ENCODE measurements around the gene ANKRD66. TPM values are rescaled to one million over a fixed set of nuclear protein-coding genes. Genes with fewer than 3 reads are reported as not detected.

ANKRD66 gene
- total RNA-seq: not detected

- H3K4me1 Mint-ChIP-seq (ENCODE audit: low read depth): no peaks in the 10 kb centered on the region
- no peak within 1 kb of the TSS for H3K27ac Mint-ChIP-seq
- no peak for ATAC-seq
- DNase-seq: no peak
- no peaks in the 10 kb centered on the region for H3K9me3 Mint-ChIP-seq (ENCODE audit: insufficient read depth)
- peaks cover 7% of the 10 kb centered on the region for H3K27me3 Mint-ChIP-seq (ENCODE audit: low read depth)
- POLR2A ChIA-PET: no interaction called here
- no peaks in the 10 kb centered on the region for H3K36me3 Mint-ChIP-seq (ENCODE audit: low read depth)
- no peak within 1 kb of the TSS for H3K4me3 Mint-ChIP-seq
- CTCF ChIA-PET: no interaction called here
Observed at GRCh38 chr6:46746696-46747095, at the start of gene ANKRD66. Gene ANKRD66, plus strand, starts transcription at chr6:46746933. Its CDS starts 5,016 bp downstream, at chr6:46751949.

GRCh38 chr6:46699970-46700369 is 46.8 kb upstream of the ANKRD66 start:
- H3K9me3 Mint-ChIP-seq (ENCODE audit: insufficient read depth): no peaks in the 10 kb centered on the region
- POLR2A ChIA-PET: no interaction called here
- ATAC-seq: no peak
- H3K4me1 Mint-ChIP-seq (ENCODE audit: low read depth): no peaks in the 10 kb centered on the region
- CTCF ChIA-PET: interaction anchor here (0.6 kb wide), 1 partner anchor 192 kb away, joined by 3 read pairs; no protein-coding TSS in a partner anchor
- no peak overlapping the region for H3K4me3 Mint-ChIP-seq
- no peak for DNase-seq
- no peak overlapping the region for H3K27ac Mint-ChIP-seq
- H3K27me3 Mint-ChIP-seq (ENCODE audit: low read depth): peaks cover 11% of the 10 kb centered on the region
- H3K36me3 Mint-ChIP-seq (ENCODE audit: low read depth): no peaks in the 10 kb centered on the region

GRCh38 chr6:46704562-46704961 is 42.2 kb upstream of the ANKRD66 start:
- Mint-ChIP-seq H3K9me3 (ENCODE audit: insufficient read depth) (no peaks in the 10 kb centered on the region), H3K27me3 (ENCODE audit: low read depth) (peaks cover 13% of the 10 kb centered on the region), H3K27ac (no peak overlapping the region), H3K36me3 (ENCODE audit: low read depth) (no peaks in the 10 kb centered on the region), H3K4me1 (ENCODE audit: low read depth) (no peaks in the 10 kb centered on the region), H3K4me3 (no peak overlapping the region)
- POLR2A ChIA-PET: no interaction called here
- ATAC-seq: no peak
- CTCF ChIA-PET: no interaction called here
- no peak for DNase-seq

DNA sequence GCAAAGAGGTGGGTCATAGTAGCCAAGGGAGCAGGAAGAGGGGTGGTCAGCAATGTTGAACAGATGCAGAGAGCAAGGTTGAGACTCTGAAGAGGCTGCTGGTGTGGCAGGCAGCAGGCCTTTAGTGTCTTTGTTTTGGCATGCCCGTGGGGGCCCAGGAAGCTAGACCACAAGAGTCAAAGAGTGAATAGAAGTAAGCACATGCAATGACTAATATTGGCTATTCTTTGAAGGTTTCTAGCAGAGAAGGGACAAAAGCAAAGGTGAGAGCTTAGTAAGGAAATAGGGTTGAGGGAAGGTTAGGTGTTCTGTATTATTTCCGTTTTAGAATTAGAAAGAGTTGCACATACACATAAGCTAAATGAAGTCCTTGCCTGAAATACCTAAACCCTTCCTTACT is 40.3 kb upstream of the ANKRD66 start:
- ChIA-PET CTCF (no interaction called here), POLR2A (no interaction called here)
- no peaks in the 10 kb centered on the region for H3K9me3 Mint-ChIP-seq (ENCODE audit: insufficient read depth)
- DNase-seq: no peak
- H3K27me3 Mint-ChIP-seq (ENCODE audit: low read depth): peaks cover 14% of the 10 kb centered on the region
- no peak overlapping the region for H3K4me3 Mint-ChIP-seq
- H3K36me3 Mint-ChIP-seq (ENCODE audit: low read depth): no peaks in the 10 kb centered on the region
- no peaks in the 10 kb centered on the region for H3K4me1 Mint-ChIP-seq (ENCODE audit: low read depth)
- ATAC-seq: no peak
- H3K27ac Mint-ChIP-seq: no peak overlapping the region

DNA sequence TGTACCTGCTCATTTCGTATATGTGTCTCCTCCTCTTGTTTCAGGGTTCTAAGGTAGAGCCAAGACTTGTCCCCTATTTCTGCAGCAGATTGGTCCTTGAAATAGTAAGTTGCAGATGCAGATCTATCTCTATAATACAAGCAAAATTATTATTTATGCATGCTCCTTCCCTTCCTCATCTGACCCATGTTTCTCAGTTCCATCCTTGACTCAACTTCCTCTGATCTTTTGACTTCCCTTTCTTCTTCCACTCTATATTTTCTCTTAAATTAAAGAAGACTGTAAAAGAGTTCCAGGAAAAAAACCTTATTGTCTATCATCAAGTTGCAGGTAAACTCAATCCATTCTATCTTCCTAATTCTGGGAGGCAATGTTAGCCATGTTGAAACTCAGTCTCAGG is 35.2 kb upstream of the ANKRD66 start:
- DNase-seq (no peak), ATAC-seq (no peak)
- ChIA-PET CTCF (no interaction called here), POLR2A (no interaction called here)
- Mint-ChIP-seq H3K27ac (no peak overlapping the region), H3K4me3 (no peak overlapping the region), H3K4me1 (ENCODE audit: low read depth) (no peaks in the 10 kb centered on the region), H3K9me3 (ENCODE audit: insufficient read depth) (no peaks in the 10 kb centered on the region), H3K36me3 (ENCODE audit: low read depth) (no peaks in the 10 kb centered on the region), H3K27me3 (ENCODE audit: low read depth) (peaks cover 2% of the 10 kb centered on the region)

- Mint-ChIP-seq H3K27me3 (ENCODE audit: low read depth) (peaks cover 6% of the 10 kb centered on the region), H3K27ac (no peak overlapping the region), H3K36me3 (ENCODE audit: low read depth) (no peaks in the 10 kb centered on the region), H3K4me3 (no peak overlapping the region), H3K4me1 (ENCODE audit: low read depth) (no peaks in the 10 kb centered on the region), H3K9me3 (ENCODE audit: insufficient read depth) (no peaks in the 10 kb centered on the region)
- ATAC-seq: no peak
- DNase-seq: no peak
- ChIA-PET CTCF (no interaction called here), POLR2A (no interaction called here)
Observed at GRCh38 chr6:46715141-46715540, 31.6 kb upstream of the ANKRD66 start.

- no peak overlapping the region for H3K27ac Mint-ChIP-seq
- ChIA-PET CTCF (interaction anchor here (0.7 kb wide), 1 partner anchor 84 kb away, joined by 3 read pairs; no protein-coding TSS in a partner anchor), POLR2A (no interaction called here)
- DNase-seq: no peak
- no peak overlapping the region for H3K4me3 Mint-ChIP-seq
- H3K36me3 Mint-ChIP-seq (ENCODE audit: low read depth): no peaks in the 10 kb centered on the region
- no peaks in the 10 kb centered on the region for H3K4me1 Mint-ChIP-seq (ENCODE audit: low read depth)
- H3K9me3 Mint-ChIP-seq (ENCODE audit: insufficient read depth): no peaks in the 10 kb centered on the region
- ATAC-seq: no peak
- peaks cover 12% of the 10 kb centered on the region for H3K27me3 Mint-ChIP-seq (ENCODE audit: low read depth)
Observed at GRCh38 chr6:46719099-46719498, 27.6 kb upstream of the ANKRD66 start.

- no peaks in the 10 kb centered on the region for H3K9me3 Mint-ChIP-seq (ENCODE audit: insufficient read depth)
- ChIA-PET CTCF (no interaction called here), POLR2A (no interaction called here)
- no peak for ATAC-seq
- peaks cover 12% of the 10 kb centered on the region for H3K27me3 Mint-ChIP-seq (ENCODE audit: low read depth)
- no peak overlapping the region for H3K4me3 Mint-ChIP-seq
- no peak overlapping the region for H3K27ac Mint-ChIP-seq
- H3K4me1 Mint-ChIP-seq (ENCODE audit: low read depth): no peaks in the 10 kb centered on the region
- no peaks in the 10 kb centered on the region for H3K36me3 Mint-ChIP-seq (ENCODE audit: low read depth)
- DNase-seq: no peak
Observed at GRCh38 chr6:46720401-46720800, 26.3 kb upstream of the ANKRD66 start.

DNA sequence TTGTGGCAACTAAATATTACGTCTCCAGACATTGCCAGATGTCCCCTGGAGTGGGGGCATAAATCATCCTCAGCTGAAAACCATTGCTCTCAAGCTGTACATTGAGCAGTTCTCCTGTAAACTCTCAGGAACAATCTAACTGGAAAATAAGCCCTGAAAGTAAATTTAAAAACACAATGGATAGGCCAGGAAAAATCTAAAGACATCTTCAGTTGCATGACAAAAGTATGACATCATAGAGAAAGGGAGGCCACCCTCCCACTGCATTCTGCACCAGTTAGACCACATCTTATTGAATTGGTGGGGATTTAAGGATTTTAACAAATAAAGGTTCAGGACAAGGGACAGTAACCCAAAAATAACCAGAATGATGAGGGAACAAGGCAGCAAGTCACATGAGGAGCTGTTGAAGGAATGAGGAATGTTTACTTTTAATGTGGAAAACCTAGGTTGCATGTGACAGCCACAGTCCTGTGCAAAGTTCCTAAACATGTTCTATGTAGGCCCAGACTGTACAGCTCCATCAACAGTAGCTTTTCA is 16.9 kb upstream of the ANKRD66 start:
- POLR2A ChIA-PET: no interaction called here
- no peak for ATAC-seq
- CTCF ChIA-PET: no interaction called here
- no peak for DNase-seq
- no peak overlapping the region for H3K4me3 Mint-ChIP-seq
- no peak overlapping the region for H3K27ac Mint-ChIP-seq
- no peaks in the 10 kb centered on the region for H3K36me3 Mint-ChIP-seq (ENCODE audit: low read depth)
- no peaks in the 10 kb centered on the region for H3K9me3 Mint-ChIP-seq (ENCODE audit: insufficient read depth)
- H3K4me1 Mint-ChIP-seq (ENCODE audit: low read depth): no peaks in the 10 kb centered on the region
- H3K27me3 Mint-ChIP-seq (ENCODE audit: low read depth): peaks cover 41% of the 10 kb centered on the region

GRCh38 chr6:46730921-46731461 is 15.7 kb upstream of the ANKRD66 start:
- POLR2A ChIA-PET: no interaction called here
- CTCF ChIA-PET: no interaction called here
- no peaks in the 10 kb centered on the region for H3K9me3 Mint-ChIP-seq (ENCODE audit: insufficient read depth)
- ATAC-seq: no peak
- H3K36me3 Mint-ChIP-seq (ENCODE audit: low read depth): no peaks in the 10 kb centered on the region
- peaks cover 46% of the 10 kb centered on the region for H3K27me3 Mint-ChIP-seq (ENCODE audit: low read depth)
- no peak overlapping the region for H3K27ac Mint-ChIP-seq
- H3K4me1 Mint-ChIP-seq (ENCODE audit: low read depth): no peaks in the 10 kb centered on the region
- no peak overlapping the region for H3K4me3 Mint-ChIP-seq
- DNase-seq: no peak

GRCh38 chr6:46733341-46733801 is 13.4 kb upstream of the ANKRD66 start:
- H3K27me3 Mint-ChIP-seq (ENCODE audit: low read depth): peaks cover 55% of the 10 kb centered on the region
- no peak for DNase-seq
- CTCF ChIA-PET: no interaction called here

DNA sequence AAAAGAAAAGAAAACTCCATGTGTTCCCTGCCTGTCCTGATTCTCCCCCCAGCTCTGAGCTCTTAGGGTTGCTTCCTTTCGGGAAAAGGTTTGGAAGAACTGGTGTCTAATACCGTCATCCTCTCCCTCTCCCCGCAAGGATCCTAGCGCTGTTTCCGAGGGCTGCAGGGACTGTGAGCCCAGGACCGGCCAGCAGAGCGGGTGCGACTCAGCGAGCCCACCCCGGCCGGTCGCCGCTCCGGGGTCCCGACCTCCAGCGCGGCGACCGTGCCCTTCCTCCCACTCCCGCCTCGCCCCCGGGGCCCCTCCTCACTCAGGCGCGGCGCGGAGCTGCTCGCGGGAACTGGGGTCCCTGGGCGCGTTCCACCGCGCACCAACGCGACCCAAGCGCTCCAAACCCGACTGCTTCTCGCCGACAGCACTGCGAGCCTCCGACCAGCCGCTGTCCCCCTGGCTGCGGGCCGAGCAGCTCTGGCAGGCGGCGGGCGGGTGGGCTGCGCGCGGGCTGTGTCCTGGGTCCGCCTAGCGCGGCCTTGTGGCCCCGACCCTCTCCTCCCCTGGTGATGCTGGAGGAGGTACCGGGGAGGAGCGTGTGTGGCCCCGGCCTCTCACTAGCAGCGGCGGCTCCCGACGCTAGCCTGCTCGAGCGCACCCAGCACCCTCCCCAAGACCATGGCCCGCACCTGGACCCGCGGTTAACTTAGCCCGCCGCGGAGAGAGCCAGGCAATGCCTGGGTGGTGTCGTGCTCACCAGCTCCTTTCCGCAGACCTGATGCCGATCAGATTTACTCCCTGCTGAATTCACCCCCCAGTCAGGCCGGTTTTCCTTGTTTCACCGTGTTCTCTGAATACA is 11.6 kb upstream of the ANKRD66 start, which contains the start of gene PLA2G7:
Gene PLA2G7 (minus strand): TSS at position 509 of the 853 bp plus-strand sequence. CDS start 12,484 bp downstream, outside the sequence.
- no peak for ATAC-seq
- POLR2A ChIA-PET: no interaction called here
- H3K27ac Mint-ChIP-seq: no peak within 1 kb of the TSS
- CTCF ChIA-PET: no interaction called here
- no peaks in the 10 kb centered on the region for H3K4me1 Mint-ChIP-seq (ENCODE audit: low read depth)
- H3K4me3 Mint-ChIP-seq: peak within 1 kb of the TSS; percentile 4
- no peak for DNase-seq
- H3K36me3 Mint-ChIP-seq (ENCODE audit: low read depth): no peaks in the 10 kb centered on the region
- no peaks in the 10 kb centered on the region for H3K9me3 Mint-ChIP-seq (ENCODE audit: insufficient read depth)
- H3K27me3 Mint-ChIP-seq (ENCODE audit: low read depth): peaks cover 51% of the 10 kb centered on the region

More at GRCh38 chr6:46733341-46733801, 13.4 kb upstream of the ANKRD66 start:
- ATAC-seq: no peak
- Mint-ChIP-seq H3K4me1 (ENCODE audit: low read depth) (no peaks in the 10 kb centered on the region), H3K27ac (no peak overlapping the region), H3K4me3 (no peak overlapping the region), H3K36me3 (ENCODE audit: low read depth) (no peaks in the 10 kb centered on the region), H3K9me3 (ENCODE audit: insufficient read depth) (no peaks in the 10 kb centered on the region)
- POLR2A ChIA-PET: no interaction called here
